ENCODE data around the gene NME9. TPM values are rescaled to one million over a fixed set of nuclear protein-coding genes. Genes with fewer than 3 reads are reported as not detected.

The NME9 gene
- total RNA-seq, 1 experiment from 2014 or later = 0.40 TPM

DNA sequence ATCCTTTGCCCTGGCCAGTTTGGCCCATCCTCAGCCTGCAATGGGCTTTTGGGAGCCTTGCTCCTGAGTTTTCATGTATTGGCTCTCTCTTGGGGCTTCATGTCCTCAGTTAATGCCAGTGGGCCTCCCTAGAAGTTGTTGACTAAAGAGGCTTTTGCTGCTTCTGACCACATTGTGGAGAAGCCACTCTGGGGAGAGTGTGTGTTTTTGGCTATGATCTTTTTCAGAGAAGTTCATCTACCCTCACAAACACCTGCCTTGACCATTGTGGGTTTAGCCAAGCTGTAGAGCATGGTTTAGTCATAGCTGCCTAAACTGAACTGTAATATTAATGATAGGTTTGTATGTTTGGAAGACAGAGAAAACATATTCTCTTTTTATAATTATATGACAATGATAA, 24.7 kb upstream of the NME9 start:
- Histone ChIP-seq H3K9me2 (replicated peaks; ENCODE audit: low read length) (no peaks in the 10 kb centered on the region), H3K27me3 (ENCODE audit: low read length) (no peaks in the 10 kb centered on the region), H3K4me1 (ENCODE audit: insufficient read depth, low read length) (no peaks in the 10 kb centered on the region), H2AFZ (ENCODE audit: low read length) (no peak overlapping the region), H3K4me2 (ENCODE audit: low read length) (no peak overlapping the region), H4K20me1 (ENCODE audit: low read length) (no peaks in the 10 kb centered on the region), H3K9me3 (ENCODE audit: low read length) (no peaks in the 10 kb centered on the region), H3K4me3 (ENCODE audit: low read length) (no peak overlapping the region), H3K27ac (ENCODE audit: low read length) (no peak overlapping the region), H3K36me3 (ENCODE audit: low read depth, low read length) (no peaks in the 10 kb centered on the region), H3F3A (ENCODE audit: low read length, unreplicated experiment) (no peaks in the 10 kb centered on the region), H3K9ac (ENCODE audit: low read length) (no peak overlapping the region), H3K79me2 (ENCODE audit: low read length) (no peaks in the 10 kb centered on the region)
- intact Hi-C loops (cut with micrococcal nuclease) = no loop called here
- ATAC-seq (no peak), DNase-seq (no peak)
- TF ChIP-seq EZH2phosphoT487 (IDR thresholded peaks at IDR 0.05; ENCODE audit: borderline replicate concordance, low read length) (no peak), EZH2 (IDR thresholded peaks at IDR 0.05; ENCODE audit: low read length, unreplicated experiment) (no peak), CTCF (conservative IDR thresholded peaks at IDR 0.05; ENCODE audit: low read depth, low read length) (no peak)
- ChIA-PET POLR2A (ENCODE audit: unreplicated experiment) (no interaction called here), CTCF (no interaction called here)
- BruUV-seq (replicated peaks) = no TSS peak

DNA sequence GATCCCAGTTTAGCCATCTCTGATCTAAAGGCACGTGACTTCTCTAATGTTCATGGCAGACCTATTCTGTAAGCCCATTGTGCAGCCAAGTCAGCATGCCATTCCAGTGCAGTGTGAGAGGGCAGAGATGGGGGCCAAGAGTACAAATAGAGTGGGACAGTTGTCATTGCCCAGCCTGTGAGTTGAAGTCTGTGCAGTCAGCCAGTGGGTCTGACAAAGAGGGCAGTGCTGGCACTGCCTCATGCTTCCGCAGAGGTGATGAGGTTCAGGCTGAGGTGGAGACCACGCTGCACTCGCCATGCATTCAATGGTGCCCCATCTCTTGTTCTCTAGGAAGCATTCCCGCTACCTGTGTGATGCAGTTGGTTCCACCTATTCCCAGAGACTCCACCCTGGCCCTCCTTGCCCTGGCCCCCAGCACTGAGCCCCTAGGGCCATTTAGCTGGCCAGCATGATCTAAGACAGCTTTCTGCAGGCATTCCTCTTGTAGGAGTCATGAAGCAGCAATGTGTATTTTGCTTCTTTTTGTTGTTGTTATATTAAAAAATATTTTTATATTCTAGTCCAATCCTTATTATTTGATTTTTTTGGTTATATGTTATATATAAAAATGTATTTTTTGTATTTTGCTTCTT, 22.4 kb upstream of the NME9 start:
- Histone ChIP-seq H3K79me2 (ENCODE audit: low read length) (no peaks in the 10 kb centered on the region), H2AFZ (ENCODE audit: low read length) (no peak overlapping the region), H3K4me2 (ENCODE audit: low read length) (no peak overlapping the region), H3K4me1 (ENCODE audit: insufficient read depth, low read length) (no peaks in the 10 kb centered on the region), H3K27me3 (ENCODE audit: low read length) (no peaks in the 10 kb centered on the region), H3K4me3 (ENCODE audit: low read length) (no peak overlapping the region), H4K20me1 (ENCODE audit: low read length) (no peaks in the 10 kb centered on the region), H3K27ac (ENCODE audit: low read length) (no peak overlapping the region), H3F3A (ENCODE audit: low read length, unreplicated experiment) (no peaks in the 10 kb centered on the region), H3K36me3 (ENCODE audit: low read depth, low read length) (no peaks in the 10 kb centered on the region), H3K9me3 (ENCODE audit: low read length) (no peaks in the 10 kb centered on the region), H3K9ac (ENCODE audit: low read length) (no peak overlapping the region), H3K9me2 (replicated peaks; ENCODE audit: low read length) (no peaks in the 10 kb centered on the region)
- no TSS peak for BruUV-seq (replicated peaks)
- DNase-seq = no peak
- intact Hi-C loops (cut with micrococcal nuclease) = no loop called here
- no peak for TF ChIP-seq EZH2 (IDR thresholded peaks at IDR 0.05; ENCODE audit: low read length, unreplicated experiment)
- no peak for TF ChIP-seq EZH2phosphoT487 (IDR thresholded peaks at IDR 0.05; ENCODE audit: borderline replicate concordance, low read length)
- TF ChIP-seq CTCF (conservative IDR thresholded peaks at IDR 0.05; ENCODE audit: low read depth, low read length) = no peak
- ChIA-PET POLR2A (ENCODE audit: unreplicated experiment) (no interaction called here), CTCF (no interaction called here)
- ATAC-seq = no peak

DNA sequence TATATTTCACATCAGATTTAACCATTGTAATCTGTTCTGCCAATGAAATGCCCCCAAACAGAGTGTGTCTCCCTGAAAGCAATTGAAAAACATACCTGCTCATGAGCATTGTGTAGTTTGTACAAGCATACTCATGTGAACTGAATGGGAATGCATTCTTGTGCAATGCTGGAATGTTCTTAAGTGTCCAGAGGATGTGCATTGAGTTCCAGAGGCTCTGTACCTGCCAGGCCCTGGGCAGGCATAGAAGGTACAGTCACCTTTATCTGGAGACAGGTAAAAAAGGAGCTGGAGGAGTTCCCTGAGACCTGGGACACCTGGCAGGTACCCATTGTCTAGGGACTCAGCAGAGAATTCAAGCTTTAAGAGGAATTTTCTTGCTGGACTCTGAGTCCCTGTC, 21.5 kb upstream of the NME9 start:
- H3F3A ChIP-seq (ENCODE audit: low read length, unreplicated experiment) = no peaks in the 10 kb centered on the region
- ChIA-PET POLR2A (ENCODE audit: unreplicated experiment) (no interaction called here), CTCF (no interaction called here)
- H3K27ac ChIP-seq (ENCODE audit: low read length) = no peak overlapping the region
- no peak for ATAC-seq
- no TSS peak for BruUV-seq (replicated peaks)
- H2AFZ ChIP-seq (ENCODE audit: low read length) = no peak overlapping the region
- H3K4me3 ChIP-seq (ENCODE audit: low read length) = no peak overlapping the region
- no peaks in the 10 kb centered on the region for H3K9me3 ChIP-seq (ENCODE audit: low read length)
- no peaks in the 10 kb centered on the region for H3K79me2 ChIP-seq (ENCODE audit: low read length)
- H3K9ac ChIP-seq (ENCODE audit: low read length) = no peak overlapping the region
- intact Hi-C loops (cut with micrococcal nuclease) = no loop called here
- no peak overlapping the region for H3K4me2 ChIP-seq (ENCODE audit: low read length)
- no peaks in the 10 kb centered on the region for H3K9me2 ChIP-seq (replicated peaks; ENCODE audit: low read length)
- H4K20me1 ChIP-seq (ENCODE audit: low read length) = no peaks in the 10 kb centered on the region
- no peaks in the 10 kb centered on the region for H3K27me3 ChIP-seq (ENCODE audit: low read length)
- H3K36me3 ChIP-seq (ENCODE audit: low read depth, low read length) = no peaks in the 10 kb centered on the region
- H3K4me1 ChIP-seq (ENCODE audit: insufficient read depth, low read length) = no peaks in the 10 kb centered on the region
- DNase-seq = no peak
- TF ChIP-seq EZH2 (IDR thresholded peaks at IDR 0.05; ENCODE audit: low read length, unreplicated experiment) (no peak), CTCF (conservative IDR thresholded peaks at IDR 0.05; ENCODE audit: low read depth, low read length) (no peak), EZH2phosphoT487 (IDR thresholded peaks at IDR 0.05; ENCODE audit: borderline replicate concordance, low read length) (no peak)

Measured in PC-3 (cell line).